WTC11 (cell line): ENCODE data around the gene RAPGEF5. TPM values are rescaled to one million over a fixed set of nuclear protein-coding genes. Genes with fewer than 3 reads are reported as not detected.

Source experiments
- ATAC-seq: fragments of 200-7000 bp; cut with Tn5 transposase; 2 replicates; pipeline ENCODE4 v1.10.0; 2021; ENCODE audit warnings: mild to moderate bottlenecking, moderate library complexity
- CTCF ChIA-PET: fragments of 300-600 bp; sonication (Branson Sonifier 250); formaldehyde crosslinking; loops from one replicate; lab custom pipeline; 2021; ENCODE audit warnings: antibody characterized with exemption; lab: Charles Lee
- POLR2A ChIA-PET: fragments of 350-600 bp; sonication (Branson Sonifier 250); formaldehyde crosslinking; loops from one replicate; lab custom pipeline; 2021; ENCODE audit warnings: antibody characterized with exemption; lab: Charles Lee
- DNase-seq: peaks from one replicate; pipeline ENCODE4 v3.0.0; 2021; ENCODE audit warnings: low spot score
- H3K27ac Mint-ChIP-seq: 2 replicates; pipeline ENCODE4 v1.8.0; 2021; ENCODE audit warnings: mixed read lengths
- H3K27me3 Mint-ChIP-seq: 2 replicates; pipeline ENCODE4 v1.8.0; 2021; ENCODE audit warnings: low read depth, mild to moderate bottlenecking, moderate library complexity, mixed read lengths
- H3K36me3 Mint-ChIP-seq: 2 replicates; pipeline ENCODE4 v1.8.0; 2021; ENCODE audit warnings: mixed read lengths
- H3K4me1 Mint-ChIP-seq: 2 replicates; pipeline ENCODE4 v1.8.0; 2022; ENCODE audit warnings: mixed read lengths
- H3K4me3 Mint-ChIP-seq: 2 replicates; pipeline ENCODE4 v1.8.0; 2021; ENCODE audit warnings: mild to moderate bottlenecking, moderate library complexity, mixed read lengths
- H3K9me3 Mint-ChIP-seq: 2 replicates; pipeline ENCODE4 v1.8.0; 2021; ENCODE audit warnings: mixed read lengths
- ELF4 ChIP-seq: sonication (generic); formaldehyde crosslinking; IDR thresholded peaks from 2 replicates; pipeline ENCODE4 v1.8.1; 2022; ENCODE audit warnings: low read depth, mild to moderate bottlenecking, moderate library complexity, missing genetic modification reagents
- EMX1 ChIP-seq: fragments of 250-450 bp; sonication (Bioruptor Pico); IDR thresholded peaks from 2 replicates; pipeline ENCODE4 v1.8.0; 2021; ENCODE audit warnings: mild to moderate bottlenecking
- ETV6 ChIP-seq: sonication (generic); formaldehyde crosslinking; IDR thresholded peaks from 2 replicates; pipeline ENCODE4 v1.8.1; 2022; ENCODE audit warnings: mild to moderate bottlenecking, missing genetic modification reagents
- FOXJ3 ChIP-seq: sonication (generic); formaldehyde crosslinking; IDR thresholded peaks from 2 replicates; pipeline ENCODE4 v1.9.0; 2021; ENCODE audit warnings: missing genetic modification reagents, mild to moderate bottlenecking, borderline replicate concordance
- HMGA2 ChIP-seq: fragments of 250-450 bp; sonication (Bioruptor Pico); IDR thresholded peaks from 2 replicates; pipeline ENCODE4 v1.4.0; 2021; ENCODE audit warnings: mild to moderate bottlenecking, moderate library complexity
- IRF2 ChIP-seq: sonication (generic); formaldehyde crosslinking; IDR thresholded peaks from 2 replicates; pipeline ENCODE4 v1.8.0; 2022; ENCODE audit warnings: low read depth, missing genetic modification reagents, borderline replicate concordance
- JAZF1 ChIP-seq: fragments of 250-450 bp; sonication (Bioruptor Pico); IDR thresholded peaks from 2 replicates; pipeline ENCODE4 v1.9.0; 2021; ENCODE audit warnings: moderate library complexity, mild to moderate bottlenecking, inconsistent platforms
- KAT7 ChIP-seq: sonication (generic); formaldehyde crosslinking; IDR thresholded peaks from 2 replicates; pipeline ENCODE4 v1.8.1; 2023; ENCODE audit warnings: missing genetic modification reagents, mild to moderate bottlenecking, borderline replicate concordance
- NFE2L1 ChIP-seq: sonication (generic); formaldehyde crosslinking; IDR thresholded peaks from 2 replicates; pipeline ENCODE4 v1.8.1; 2023; ENCODE audit warnings: missing genetic modification reagents
- NFYB ChIP-seq: sonication (generic); formaldehyde crosslinking; conservative IDR thresholded peaks from 2 replicates; pipeline ENCODE4 v1.8.0; 2022; ENCODE audit warnings: low read depth, missing genetic modification reagents
- PRRX2 ChIP-seq: fragments of 250-450 bp; sonication (Bioruptor Pico); IDR thresholded peaks from 2 replicates; pipeline ENCODE4 v1.8.0; 2021; ENCODE audit warnings: mild to moderate bottlenecking
- ZBTB21 ChIP-seq: sonication (generic); formaldehyde crosslinking; IDR thresholded peaks from 2 replicates; pipeline ENCODE4 v1.8.1; 2023; ENCODE audit warnings: mild to moderate bottlenecking, missing genetic modification reagents, borderline replicate concordance
- ZNF121 ChIP-seq: sonication (generic); formaldehyde crosslinking; IDR thresholded peaks from 2 replicates; pipeline ENCODE4 v1.8.0; 2023; ENCODE audit warnings: missing genetic modification reagents
- ZNF423 ChIP-seq: fragments of 250-450 bp; sonication (Bioruptor Pico); IDR thresholded peaks from 2 replicates; pipeline ENCODE4 v2.1.2; 2022; ENCODE audit warnings: mild to moderate bottlenecking, moderate library complexity
- ZNF671 ChIP-seq: fragments of 250-450 bp; sonication (Bioruptor Pico); IDR thresholded peaks from 2 replicates; pipeline ENCODE4 v1.8.0; 2021; ENCODE audit warnings: mild to moderate bottlenecking
- total RNA-seq: library from RNA; stranded (reverse); gene quantifications from 3 replicates; pipeline ENCODE4 v1.2.3, GENCODE V29; 2021
- TF ChIP-seq, protein P1 (sequence below): fragments of 250-450 bp; sonication (Bioruptor Pico); IDR thresholded peaks from 2 replicates; pipeline ENCODE4 v1.8.0; 2021; ENCODE audit warnings: mild to moderate bottlenecking
- TF ChIP-seq, protein P2 (sequence below): sonication (generic); formaldehyde crosslinking; IDR thresholded peaks from 2 replicates; pipeline ENCODE4 v1.8.1; 2023; ENCODE audit warnings: mild to moderate bottlenecking, missing genetic modification reagents, moderate library complexity
- TF ChIP-seq, protein P3 (sequence below): sonication (generic); formaldehyde crosslinking; IDR thresholded peaks from 2 replicates; pipeline ENCODE4 v1.8.1; 2023; ENCODE audit warnings: mild to moderate bottlenecking, missing genetic modification reagents
- TF ChIP-seq, protein P4 (sequence below): sonication (generic); formaldehyde crosslinking; IDR thresholded peaks from 2 replicates; pipeline ENCODE4 v1.8.0; 2022; ENCODE audit warnings: mild to moderate bottlenecking, missing genetic modification reagents
- TF ChIP-seq, protein P5 (sequence below): sonication (generic); formaldehyde crosslinking; conservative IDR thresholded peaks from 2 replicates; pipeline ENCODE4 v1.8.1; 2023; ENCODE audit warnings: mild to moderate bottlenecking, low read depth, missing genetic modification reagents, moderate library complexity
- TF ChIP-seq, protein P6 (sequence below): sonication (generic); formaldehyde crosslinking; IDR thresholded peaks from 2 replicates; pipeline ENCODE4 v1.8.0; 2022; ENCODE audit warnings: missing genetic modification reagents
- TF ChIP-seq, protein P7 (sequence below): sonication (generic); formaldehyde crosslinking; IDR thresholded peaks from 2 replicates; pipeline ENCODE4 v1.8.0; 2023; ENCODE audit warnings: missing genetic modification reagents

The RAPGEF5 gene
- total RNA-seq, 1 experiment from 2014 or later: 12.3 TPM

DNA sequence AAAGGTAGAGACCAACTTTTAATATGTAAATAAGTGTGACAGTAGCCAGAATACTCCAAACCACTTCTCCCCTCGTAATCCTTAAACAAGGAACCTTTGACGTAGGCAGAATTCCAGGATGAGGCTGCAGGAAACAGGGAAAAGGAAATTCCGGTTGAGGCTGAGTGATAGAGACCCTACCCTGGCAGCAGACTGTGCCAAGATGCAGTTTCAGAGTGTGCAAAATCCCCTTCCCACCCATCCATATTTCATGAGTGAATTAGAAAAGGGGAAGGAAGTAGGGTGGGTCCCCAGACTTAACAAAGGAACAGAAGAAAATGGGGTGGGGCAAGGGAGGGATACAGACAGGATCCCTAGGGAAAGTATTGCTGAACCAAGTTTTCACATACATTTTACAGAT lies 143.0 kb downstream of the RAPGEF5 start:
- H3K27ac Mint-ChIP-seq: no peak overlapping the region
- H3K9me3 Mint-ChIP-seq: no peaks in the 10 kb centered on the region
- CTCF ChIA-PET: interaction anchor here (0.9 kb wide), 1 partner anchor 104 kb away, joined by 3 read pairs; no protein-coding TSS in a partner anchor
- ATAC-seq (no peak), DNase-seq (no peak)
- no peaks in the 10 kb centered on the region for H3K36me3 Mint-ChIP-seq
- H3K4me3 Mint-ChIP-seq: no peak overlapping the region
- no peak for TF ChIP-seq ETV6 (CRISPR knock-in tag)
- no peak for TF ChIP-seq JAZF1 (CRISPR knock-in tag)
- no peak for TF ChIP-seq ZNF121 (CRISPR knock-in tag)
- TF ChIP-seq ZNF671 (CRISPR knock-in tag): no peak
- TF ChIP-seq, protein P1, sequence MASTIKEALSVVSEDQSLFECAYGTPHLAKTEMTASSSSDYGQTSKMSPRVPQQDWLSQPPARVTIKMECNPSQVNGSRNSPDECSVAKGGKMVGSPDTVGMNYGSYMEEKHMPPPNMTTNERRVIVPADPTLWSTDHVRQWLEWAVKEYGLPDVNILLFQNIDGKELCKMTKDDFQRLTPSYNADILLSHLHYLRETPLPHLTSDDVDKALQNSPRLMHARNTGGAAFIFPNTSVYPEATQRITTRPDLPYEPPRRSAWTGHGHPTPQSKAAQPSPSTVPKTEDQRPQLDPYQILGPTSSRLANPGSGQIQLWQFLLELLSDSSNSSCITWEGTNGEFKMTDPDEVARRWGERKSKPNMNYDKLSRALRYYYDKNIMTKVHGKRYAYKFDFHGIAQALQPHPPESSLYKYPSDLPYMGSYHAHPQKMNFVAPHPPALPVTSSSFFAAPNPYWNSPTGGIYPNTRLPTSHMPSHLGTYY (CRISPR knock-in tag): no peak
- no peak for TF ChIP-seq HMGA2
- TF ChIP-seq, protein P2, sequence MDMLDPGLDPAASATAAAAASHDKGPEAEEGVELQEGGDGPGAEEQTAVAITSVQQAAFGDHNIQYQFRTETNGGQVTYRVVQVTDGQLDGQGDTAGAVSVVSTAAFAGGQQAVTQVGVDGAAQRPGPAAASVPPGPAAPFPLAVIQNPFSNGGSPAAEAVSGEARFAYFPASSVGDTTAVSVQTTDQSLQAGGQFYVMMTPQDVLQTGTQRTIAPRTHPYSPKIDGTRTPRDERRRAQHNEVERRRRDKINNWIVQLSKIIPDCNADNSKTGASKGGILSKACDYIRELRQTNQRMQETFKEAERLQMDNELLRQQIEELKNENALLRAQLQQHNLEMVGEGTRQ (CRISPR knock-in tag): no peak
- TF ChIP-seq, protein P3, sequence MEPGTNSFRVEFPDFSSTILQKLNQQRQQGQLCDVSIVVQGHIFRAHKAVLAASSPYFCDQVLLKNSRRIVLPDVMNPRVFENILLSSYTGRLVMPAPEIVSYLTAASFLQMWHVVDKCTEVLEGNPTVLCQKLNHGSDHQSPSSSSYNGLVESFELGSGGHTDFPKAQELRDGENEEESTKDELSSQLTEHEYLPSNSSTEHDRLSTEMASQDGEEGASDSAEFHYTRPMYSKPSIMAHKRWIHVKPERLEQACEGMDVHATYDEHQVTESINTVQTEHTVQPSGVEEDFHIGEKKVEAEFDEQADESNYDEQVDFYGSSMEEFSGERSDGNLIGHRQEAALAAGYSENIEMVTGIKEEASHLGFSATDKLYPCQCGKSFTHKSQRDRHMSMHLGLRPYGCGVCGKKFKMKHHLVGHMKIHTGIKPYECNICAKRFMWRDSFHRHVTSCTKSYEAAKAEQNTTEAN: no peak
- no peak for TF ChIP-seq NFYB (CRISPR knock-in tag)
- peaks cover 23% of the 10 kb centered on the region for H3K4me1 Mint-ChIP-seq
- POLR2A ChIA-PET: no interaction called here
- no peaks in the 10 kb centered on the region for H3K27me3 Mint-ChIP-seq

DNA sequence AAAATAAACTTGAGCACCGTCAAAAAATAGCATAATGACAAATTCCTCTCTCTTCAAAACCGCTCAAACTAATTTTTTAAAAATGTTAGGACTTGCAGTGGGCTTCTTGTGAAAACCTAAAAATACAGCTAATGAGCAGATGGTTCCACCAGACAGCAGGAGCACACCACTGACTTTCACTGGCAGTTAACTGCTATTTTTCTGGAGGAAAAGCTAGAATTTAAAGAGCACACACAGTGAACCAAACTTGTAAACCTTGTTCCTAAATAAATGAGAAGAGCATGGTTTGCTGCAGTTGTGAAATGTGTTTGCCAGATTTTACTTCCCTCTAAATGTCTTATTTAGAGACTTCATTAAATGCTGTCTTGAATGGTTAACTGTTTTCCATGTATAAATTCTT lies 143.9 kb downstream of the RAPGEF5 start:
- no peak for DNase-seq
- CTCF ChIA-PET: no interaction called here

DNA sequence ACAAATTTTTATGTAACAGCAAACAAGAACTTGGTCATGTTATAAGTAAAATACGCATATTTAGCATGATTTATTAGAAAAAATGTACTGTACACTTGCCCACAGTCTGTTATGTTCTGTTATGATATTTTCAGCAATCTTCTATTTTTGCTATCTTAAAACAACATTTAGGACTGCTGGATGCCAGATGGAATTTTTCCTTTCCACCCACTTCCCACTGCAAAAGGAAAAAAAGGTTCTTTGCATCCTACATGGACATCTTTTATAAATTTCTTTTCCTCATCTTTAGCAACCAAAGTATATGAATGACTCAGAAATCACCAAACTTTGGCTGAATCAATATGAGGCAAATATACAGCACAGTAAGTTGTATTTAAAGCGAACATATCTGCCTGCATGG lies 146.0 kb downstream of the RAPGEF5 start:
- ATAC-seq: no peak
- no peak overlapping the region for H3K27ac Mint-ChIP-seq
- no peaks in the 10 kb centered on the region for H3K9me3 Mint-ChIP-seq
- H3K36me3 Mint-ChIP-seq: no peaks in the 10 kb centered on the region
- H3K4me3 Mint-ChIP-seq: no peak overlapping the region
- CTCF ChIA-PET: no interaction called here
- H3K27me3 Mint-ChIP-seq: no peaks in the 10 kb centered on the region
- POLR2A ChIA-PET: no interaction called here
- peaks cover 15% of the 10 kb centered on the region for H3K4me1 Mint-ChIP-seq
- DNase-seq: no peak
- TF ChIP-seq, protein P4, sequence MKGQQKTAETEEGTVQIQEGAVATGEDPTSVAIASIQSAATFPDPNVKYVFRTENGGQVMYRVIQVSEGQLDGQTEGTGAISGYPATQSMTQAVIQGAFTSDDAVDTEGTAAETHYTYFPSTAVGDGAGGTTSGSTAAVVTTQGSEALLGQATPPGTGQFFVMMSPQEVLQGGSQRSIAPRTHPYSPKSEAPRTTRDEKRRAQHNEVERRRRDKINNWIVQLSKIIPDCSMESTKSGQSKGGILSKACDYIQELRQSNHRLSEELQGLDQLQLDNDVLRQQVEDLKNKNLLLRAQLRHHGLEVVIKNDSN: no peak
- TF ChIP-seq FOXJ3 (CRISPR knock-in tag) (no peak), ELF4 (CRISPR knock-in tag) (no peak), ZBTB21 (no peak), IRF2 (CRISPR knock-in tag) (no peak), KAT7 (no peak)
- TF ChIP-seq, protein P5, sequence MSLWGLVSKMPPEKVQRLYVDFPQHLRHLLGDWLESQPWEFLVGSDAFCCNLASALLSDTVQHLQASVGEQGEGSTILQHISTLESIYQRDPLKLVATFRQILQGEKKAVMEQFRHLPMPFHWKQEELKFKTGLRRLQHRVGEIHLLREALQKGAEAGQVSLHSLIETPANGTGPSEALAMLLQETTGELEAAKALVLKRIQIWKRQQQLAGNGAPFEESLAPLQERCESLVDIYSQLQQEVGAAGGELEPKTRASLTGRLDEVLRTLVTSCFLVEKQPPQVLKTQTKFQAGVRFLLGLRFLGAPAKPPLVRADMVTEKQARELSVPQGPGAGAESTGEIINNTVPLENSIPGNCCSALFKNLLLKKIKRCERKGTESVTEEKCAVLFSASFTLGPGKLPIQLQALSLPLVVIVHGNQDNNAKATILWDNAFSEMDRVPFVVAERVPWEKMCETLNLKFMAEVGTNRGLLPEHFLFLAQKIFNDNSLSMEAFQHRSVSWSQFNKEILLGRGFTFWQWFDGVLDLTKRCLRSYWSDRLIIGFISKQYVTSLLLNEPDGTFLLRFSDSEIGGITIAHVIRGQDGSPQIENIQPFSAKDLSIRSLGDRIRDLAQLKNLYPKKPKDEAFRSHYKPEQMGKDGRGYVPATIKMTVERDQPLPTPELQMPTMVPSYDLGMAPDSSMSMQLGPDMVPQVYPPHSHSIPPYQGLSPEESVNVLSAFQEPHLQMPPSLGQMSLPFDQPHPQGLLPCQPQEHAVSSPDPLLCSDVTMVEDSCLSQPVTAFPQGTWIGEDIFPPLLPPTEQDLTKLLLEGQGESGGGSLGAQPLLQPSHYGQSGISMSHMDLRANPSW: no peak

More for the DNA sequence above, 143.9 kb downstream of the RAPGEF5 start:
- POLR2A ChIA-PET: no interaction called here
- ATAC-seq: no peak
- H3K4me3 Mint-ChIP-seq: no peak overlapping the region
- TF ChIP-seq, protein P6, sequence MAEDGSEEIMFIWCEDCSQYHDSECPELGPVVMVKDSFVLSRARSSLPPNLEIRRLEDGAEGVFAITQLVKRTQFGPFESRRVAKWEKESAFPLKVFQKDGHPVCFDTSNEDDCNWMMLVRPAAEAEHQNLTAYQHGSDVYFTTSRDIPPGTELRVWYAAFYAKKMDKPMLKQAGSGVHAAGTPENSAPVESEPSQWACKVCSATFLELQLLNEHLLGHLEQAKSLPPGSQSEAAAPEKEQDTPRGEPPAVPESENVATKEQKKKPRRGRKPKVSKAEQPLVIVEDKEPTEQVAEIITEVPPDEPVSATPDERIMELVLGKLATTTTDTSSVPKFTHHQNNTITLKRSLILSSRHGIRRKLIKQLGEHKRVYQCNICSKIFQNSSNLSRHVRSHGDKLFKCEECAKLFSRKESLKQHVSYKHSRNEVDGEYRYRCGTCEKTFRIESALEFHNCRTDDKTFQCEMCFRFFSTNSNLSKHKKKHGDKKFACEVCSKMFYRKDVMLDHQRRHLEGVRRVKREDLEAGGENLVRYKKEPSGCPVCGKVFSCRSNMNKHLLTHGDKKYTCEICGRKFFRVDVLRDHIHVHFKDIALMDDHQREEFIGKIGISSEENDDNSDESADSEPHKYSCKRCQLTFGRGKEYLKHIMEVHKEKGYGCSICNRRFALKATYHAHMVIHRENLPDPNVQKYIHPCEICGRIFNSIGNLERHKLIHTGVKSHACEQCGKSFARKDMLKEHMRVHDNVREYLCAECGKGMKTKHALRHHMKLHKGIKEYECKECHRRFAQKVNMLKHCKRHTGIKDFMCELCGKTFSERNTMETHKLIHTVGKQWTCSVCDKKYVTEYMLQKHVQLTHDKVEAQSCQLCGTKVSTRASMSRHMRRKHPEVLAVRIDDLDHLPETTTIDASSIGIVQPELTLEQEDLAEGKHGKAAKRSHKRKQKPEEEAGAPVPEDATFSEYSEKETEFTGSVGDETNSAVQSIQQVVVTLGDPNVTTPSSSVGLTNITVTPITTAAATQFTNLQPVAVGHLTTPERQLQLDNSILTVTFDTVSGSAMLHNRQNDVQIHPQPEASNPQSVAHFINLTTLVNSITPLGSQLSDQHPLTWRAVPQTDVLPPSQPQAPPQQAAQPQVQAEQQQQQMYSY (CRISPR knock-in tag): no peak
- TF ChIP-seq EMX1 (CRISPR knock-in tag) (no peak), IRF2 (CRISPR knock-in tag) (no peak), ZNF423 (CRISPR knock-in tag) (no peak), NFE2L1 (CRISPR knock-in tag) (no peak), PRRX2 (CRISPR knock-in tag) (no peak)
- TF ChIP-seq, protein P7, sequence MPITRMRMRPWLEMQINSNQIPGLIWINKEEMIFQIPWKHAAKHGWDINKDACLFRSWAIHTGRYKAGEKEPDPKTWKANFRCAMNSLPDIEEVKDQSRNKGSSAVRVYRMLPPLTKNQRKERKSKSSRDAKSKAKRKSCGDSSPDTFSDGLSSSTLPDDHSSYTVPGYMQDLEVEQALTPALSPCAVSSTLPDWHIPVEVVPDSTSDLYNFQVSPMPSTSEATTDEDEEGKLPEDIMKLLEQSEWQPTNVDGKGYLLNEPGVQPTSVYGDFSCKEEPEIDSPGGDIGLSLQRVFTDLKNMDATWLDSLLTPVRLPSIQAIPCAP (CRISPR knock-in tag): no peak
- TF ChIP-seq, all 79 proteins: peak for 0
- Mint-ChIP-seq H3K36me3 (no peaks in the 10 kb centered on the region), H3K27ac (no peak overlapping the region), H3K4me1 (peaks cover 20% of the 10 kb centered on the region), H3K27me3 (no peaks in the 10 kb centered on the region), H3K9me3 (no peaks in the 10 kb centered on the region)
